Suprapubic skin (tissue), 4 donors: ENCODE measurements around the gene NTPCR.

Experiments
- POLR2A ChIP-seq, 2 donors: fragments of 450-650 bp; IDR thresholded peaks; one replicate each; pipeline ENCODE4 v1.6.1; 2017; ENCODE audit warnings: antibody characterized with exemption in 2 of 2, mild to moderate bottlenecking in 2 of 2, moderate library complexity in 2 of 2
- POLR2AphosphoS5 ChIP-seq, 3 donors: sonication (generic); formaldehyde crosslinking; IDR thresholded peaks; one replicate each; pipeline ENCODE4 v1.6.1; 2017; ENCODE audit warnings: antibody characterized with exemption in 3 of 3
- TF ChIP-seq, protein P1 (sequence below), 2 donors: fragments of 200-600 bp in 1 of 2; fragments of 450-650 bp in 1 of 2; sonication (generic) in 1 of 2; IDR thresholded peaks; one replicate each; pipeline ENCODE4 v1.5.1; 2016 to 2019; ENCODE audit warnings: antibody characterized with exemption in 2 of 2, mild to moderate bottlenecking in 1 of 2, moderate library complexity in 1 of 2

DNA sequence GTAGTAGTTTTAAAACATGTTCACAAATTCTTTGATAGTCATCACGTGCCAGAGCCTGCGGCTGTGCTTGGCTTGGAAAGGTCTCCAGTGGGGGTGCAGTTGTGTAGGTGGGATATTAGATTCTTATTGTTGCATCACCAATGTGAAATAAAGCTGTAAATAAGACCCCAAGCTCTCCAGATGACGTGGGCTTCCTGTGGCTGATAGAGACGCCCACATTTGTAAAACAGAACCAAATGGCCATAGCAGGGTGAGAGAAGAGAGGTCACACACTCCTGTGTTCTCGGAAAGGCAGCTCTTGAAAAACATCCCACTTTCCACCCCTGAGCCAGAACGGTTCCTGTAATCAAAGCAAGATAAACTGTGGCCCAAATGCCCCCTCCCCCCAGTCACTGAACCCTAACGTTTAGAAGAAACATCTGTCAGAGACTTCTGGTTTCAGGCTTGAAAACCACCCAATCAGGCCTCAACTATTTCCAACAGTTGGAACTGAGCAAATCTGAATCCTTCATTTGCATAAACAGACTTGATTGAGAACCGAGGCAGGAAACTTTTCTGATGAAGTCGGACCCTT is 6.6 kb upstream of the NTPCR start:
- TF ChIP-seq POLR2A (IDR thresholded peaks at IDR 0.05), result no peak
- TF ChIP-seq, protein P1, sequence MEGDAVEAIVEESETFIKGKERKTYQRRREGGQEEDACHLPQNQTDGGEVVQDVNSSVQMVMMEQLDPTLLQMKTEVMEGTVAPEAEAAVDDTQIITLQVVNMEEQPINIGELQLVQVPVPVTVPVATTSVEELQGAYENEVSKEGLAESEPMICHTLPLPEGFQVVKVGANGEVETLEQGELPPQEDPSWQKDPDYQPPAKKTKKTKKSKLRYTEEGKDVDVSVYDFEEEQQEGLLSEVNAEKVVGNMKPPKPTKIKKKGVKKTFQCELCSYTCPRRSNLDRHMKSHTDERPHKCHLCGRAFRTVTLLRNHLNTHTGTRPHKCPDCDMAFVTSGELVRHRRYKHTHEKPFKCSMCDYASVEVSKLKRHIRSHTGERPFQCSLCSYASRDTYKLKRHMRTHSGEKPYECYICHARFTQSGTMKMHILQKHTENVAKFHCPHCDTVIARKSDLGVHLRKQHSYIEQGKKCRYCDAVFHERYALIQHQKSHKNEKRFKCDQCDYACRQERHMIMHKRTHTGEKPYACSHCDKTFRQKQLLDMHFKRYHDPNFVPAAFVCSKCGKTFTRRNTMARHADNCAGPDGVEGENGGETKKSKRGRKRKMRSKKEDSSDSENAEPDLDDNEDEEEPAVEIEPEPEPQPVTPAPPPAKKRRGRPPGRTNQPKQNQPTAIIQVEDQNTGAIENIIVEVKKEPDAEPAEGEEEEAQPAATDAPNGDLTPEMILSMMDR (IDR thresholded peaks at IDR 0.05), result no peak
- no peak for TF ChIP-seq POLR2AphosphoS5 (IDR thresholded peaks at IDR 0.05)
